Measurements from ENCODE around the gene KDELR3.

The KDELR3 gene

DNA sequence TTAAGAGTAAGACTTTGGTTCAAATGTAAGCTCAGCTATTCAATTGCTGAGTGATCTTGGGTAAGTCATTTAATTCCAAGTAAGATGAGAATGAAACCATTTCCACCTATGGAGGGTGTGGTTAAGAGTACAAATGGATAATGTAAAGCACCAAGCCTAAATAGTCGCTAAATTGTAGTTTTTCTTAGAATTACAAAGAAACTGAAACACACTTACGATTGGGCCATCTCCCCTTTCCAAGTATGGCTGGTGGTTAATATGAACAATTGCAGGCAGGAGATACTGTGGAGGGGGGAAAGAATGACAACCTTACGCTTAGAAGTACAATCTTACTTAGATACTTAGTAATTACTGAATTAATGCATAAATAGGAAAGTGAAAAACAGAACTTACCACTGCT is 30.0 kb downstream of the KDELR3 start:
- no peak overlapping the region for H3K4me3 ChIP-seq (replicated peaks in 1 of 2; ENCODE audit: low read depth in 2 of 2, low read length in 2 of 2)
- no peak for DNase-seq (ENCODE audit: low read depth in 2 of 2)
- TF ChIP-seq, protein P1, sequence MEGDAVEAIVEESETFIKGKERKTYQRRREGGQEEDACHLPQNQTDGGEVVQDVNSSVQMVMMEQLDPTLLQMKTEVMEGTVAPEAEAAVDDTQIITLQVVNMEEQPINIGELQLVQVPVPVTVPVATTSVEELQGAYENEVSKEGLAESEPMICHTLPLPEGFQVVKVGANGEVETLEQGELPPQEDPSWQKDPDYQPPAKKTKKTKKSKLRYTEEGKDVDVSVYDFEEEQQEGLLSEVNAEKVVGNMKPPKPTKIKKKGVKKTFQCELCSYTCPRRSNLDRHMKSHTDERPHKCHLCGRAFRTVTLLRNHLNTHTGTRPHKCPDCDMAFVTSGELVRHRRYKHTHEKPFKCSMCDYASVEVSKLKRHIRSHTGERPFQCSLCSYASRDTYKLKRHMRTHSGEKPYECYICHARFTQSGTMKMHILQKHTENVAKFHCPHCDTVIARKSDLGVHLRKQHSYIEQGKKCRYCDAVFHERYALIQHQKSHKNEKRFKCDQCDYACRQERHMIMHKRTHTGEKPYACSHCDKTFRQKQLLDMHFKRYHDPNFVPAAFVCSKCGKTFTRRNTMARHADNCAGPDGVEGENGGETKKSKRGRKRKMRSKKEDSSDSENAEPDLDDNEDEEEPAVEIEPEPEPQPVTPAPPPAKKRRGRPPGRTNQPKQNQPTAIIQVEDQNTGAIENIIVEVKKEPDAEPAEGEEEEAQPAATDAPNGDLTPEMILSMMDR (IDR thresholded peaks at IDR 0.05; ENCODE audit: low read depth, low read length) = no peak

DNA sequence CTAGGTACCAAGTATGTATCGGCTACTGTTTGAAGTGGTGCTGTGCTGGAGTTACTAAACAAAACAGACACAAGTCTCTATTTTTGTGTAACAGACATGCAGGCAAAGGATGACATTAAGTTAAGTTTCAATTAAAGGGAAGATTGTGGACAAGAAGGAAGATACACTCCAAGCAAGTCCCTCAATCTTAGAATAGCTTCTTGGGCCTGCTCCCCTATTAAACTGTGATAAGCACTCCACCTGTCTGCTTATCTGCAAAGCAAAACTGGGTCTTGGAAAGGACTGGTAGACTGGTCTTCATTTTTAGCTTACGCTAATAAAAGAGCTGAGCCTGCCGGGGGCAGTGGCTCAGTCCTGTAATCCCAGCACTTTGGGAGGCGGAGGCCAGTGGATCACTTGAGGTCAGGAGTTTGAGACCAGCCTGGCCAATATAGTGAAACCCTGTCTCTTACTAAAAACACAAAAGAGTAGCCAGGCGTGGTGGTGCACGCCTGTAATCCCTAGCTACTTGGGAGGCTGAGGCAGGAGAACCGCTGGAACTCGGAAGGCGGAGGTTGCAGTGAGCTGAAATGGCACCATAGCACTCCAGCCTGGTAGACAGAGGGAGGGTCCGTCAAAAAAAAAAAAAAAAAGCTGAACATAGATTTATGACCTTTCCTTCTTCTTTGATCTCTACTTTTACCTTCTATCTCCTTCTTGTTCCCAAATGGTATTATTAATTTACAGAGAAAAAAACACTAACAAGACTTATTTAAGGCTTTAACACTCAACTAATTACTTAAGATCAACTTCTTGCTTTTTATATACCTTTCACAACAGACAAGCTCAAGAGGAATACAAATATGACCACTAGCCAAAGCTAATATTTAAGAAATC is 34.1 kb downstream of the KDELR3 start:
- TF ChIP-seq, protein P1 (IDR thresholded peaks at IDR 0.05; ENCODE audit: low read depth, low read length) = no peak
- no peak for DNase-seq (ENCODE audit: low read depth in 2 of 2)
- peak overlapping the region in 1 of 2 donors; percentile 90 for H3K4me3 ChIP-seq (replicated peaks in 1 of 2; ENCODE audit: low read depth in 2 of 2, low read length in 2 of 2)

DNA sequence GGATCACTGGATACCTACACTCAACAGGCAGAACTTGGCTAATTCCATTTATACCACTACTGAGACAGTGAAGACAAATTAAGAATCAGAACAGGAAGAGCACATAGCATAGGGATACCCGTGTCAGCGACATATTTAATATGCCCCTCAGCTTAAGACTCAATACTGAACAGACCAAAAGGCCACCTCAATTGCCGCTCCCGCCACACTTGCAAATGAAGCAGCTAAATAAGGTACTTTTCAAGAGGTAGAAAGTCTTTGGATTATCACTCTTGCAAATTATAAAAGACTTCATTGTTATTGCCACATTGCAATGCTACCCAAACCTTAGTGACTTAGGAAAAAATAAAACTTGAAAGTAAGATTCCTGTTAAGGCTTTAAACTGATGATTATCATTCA is 35.1 kb downstream of the KDELR3 start:
- H3K4me3 ChIP-seq (replicated peaks in 1 of 2; ENCODE audit: low read depth in 2 of 2, low read length in 2 of 2) = peak overlapping the region; percentile 67 to 90
- no peak for DNase-seq (ENCODE audit: low read depth in 2 of 2)
- TF ChIP-seq, protein P1 (IDR thresholded peaks at IDR 0.05; ENCODE audit: low read depth, low read length) = no peak

DNA sequence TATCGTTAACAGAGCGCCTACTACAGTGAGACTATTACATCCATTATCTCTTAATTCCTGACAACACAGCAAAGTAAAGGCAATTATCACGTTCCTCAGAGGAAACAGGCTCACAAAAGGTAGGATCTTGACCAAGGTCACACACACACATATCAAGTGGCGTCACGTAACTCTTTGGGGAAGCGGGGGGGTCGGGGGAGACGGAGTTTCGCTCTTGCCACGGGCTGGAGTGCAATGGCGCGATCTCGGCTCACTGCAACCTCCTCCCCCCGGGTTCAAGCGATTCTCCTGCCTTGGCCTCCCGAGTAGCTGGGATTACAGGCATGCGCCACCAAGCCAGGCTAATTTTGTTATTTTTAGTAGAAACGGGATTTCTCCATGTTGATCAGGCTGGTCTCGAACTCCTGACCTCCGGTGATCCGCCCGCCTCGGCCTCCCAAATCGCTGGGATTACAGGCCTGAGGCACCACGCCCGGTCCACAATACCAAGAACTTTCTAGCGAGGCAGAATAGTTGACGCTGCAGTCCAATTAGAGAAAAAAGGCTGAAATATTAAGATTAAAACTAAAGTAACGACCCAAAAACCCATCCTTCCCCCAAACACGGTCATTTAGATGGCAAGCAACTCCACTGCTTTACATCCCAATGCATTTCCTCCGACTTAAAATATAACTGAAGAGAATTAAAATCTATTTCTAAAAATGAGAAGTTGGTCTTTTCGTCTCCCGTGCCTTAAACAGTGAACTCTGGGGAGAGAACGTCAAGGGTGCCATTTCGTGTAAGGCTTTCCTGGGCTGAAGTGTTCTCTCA is 37.0 kb downstream of the KDELR3 start:
- peak overlapping the region; percentile 67 to 90 for H3K4me3 ChIP-seq (replicated peaks in 1 of 2; ENCODE audit: low read depth in 2 of 2, low read length in 2 of 2)
- TF ChIP-seq, protein P1 (IDR thresholded peaks at IDR 0.05; ENCODE audit: low read depth, low read length) = no peak
- peak; percentile 52 to 60 for DNase-seq (ENCODE audit: low read depth in 2 of 2)

DNA sequence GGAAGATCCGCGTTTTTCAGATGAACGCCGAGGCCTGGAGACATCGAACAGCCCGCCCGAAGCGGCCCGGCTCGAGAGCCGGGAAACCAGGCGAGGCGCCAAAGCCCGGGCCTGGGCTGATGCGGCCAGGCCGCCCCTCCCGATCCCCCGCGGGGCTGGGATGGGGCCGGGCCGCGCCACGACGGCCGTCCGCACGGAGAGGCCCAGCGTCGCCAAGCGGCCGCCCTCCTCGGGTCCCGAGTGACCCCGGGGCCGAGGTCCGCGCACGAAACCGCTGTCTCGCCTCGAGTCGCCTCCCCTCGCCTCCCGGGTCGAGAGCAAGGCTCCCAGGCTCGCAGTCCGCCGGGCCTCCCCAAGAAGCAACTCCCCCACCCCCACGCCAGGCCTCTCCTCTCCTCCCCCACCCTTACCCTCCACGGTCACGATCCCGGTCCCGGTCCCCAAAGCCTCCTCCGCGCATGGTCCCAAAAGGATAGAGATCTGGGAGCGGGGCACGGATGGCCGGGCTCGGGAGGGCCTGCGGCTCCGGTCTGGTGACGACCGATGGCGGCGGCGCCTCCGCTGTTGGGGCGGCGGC is 37.7 kb downstream of the KDELR3 start:
- TF ChIP-seq, protein P1 (IDR thresholded peaks at IDR 0.05; ENCODE audit: low read depth, low read length) = no peak
- peak overlapping the region; percentile 67 to 90 for H3K4me3 ChIP-seq (replicated peaks in 1 of 2; ENCODE audit: low read depth in 2 of 2, low read length in 2 of 2)
- DNase-seq (ENCODE audit: low read depth in 2 of 2) = peak; percentile 66 to 79

DNA sequence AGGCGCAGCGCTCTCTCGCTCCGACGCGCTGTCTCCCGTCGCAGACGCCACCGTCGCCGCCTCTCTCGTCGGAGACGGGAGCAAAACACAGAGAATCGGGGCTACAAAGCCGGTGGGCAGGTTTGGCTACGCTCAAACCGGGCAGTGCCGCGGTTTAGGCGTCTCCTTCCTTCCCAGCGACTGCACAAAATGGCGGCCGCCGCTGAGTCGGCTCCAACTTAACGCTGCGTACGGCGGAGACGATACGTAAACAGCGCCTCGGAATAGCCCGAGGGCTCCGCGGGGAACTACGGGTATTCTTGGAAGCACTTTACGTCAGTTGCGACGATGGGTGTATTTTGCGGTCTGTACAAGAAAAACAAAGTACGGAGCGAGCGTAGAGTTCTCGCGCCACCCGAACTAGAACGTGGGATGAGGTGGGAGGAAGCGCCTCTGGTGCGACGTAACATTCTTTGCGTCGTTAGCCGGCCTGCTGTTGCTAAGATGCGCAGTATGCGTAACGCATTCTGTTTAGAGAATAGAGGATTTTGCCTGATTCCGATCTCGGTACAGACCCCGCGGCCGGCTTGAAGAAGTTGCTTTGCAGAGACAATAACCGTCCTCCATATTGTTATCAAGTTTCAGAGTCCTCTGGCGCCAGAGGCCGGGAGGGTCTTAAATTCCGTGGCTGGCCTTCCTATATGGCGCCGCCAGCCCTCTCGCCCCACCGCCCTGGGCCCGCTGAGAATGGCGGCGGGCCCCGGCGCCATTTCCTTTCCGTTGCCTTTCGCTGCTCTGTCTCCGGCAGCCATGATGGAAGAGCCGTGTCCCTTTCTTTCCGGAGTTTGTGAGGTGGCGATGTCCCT is 38.4 kb downstream of the KDELR3 start, which contains the start of gene DDX17:
DDX17 (minus strand) TSS at position 194 of the 845 bp plus-strand sequence.
- H3K4me3 ChIP-seq (replicated peaks in 1 of 2; ENCODE audit: low read depth in 2 of 2, low read length in 2 of 2) = peak within 1 kb of the TSS; percentile 67 to 90
- DNase-seq (ENCODE audit: low read depth in 2 of 2) = peak; percentile 96 to 99
- TF ChIP-seq, protein P1 (IDR thresholded peaks at IDR 0.05; ENCODE audit: low read depth, low read length) = no peak
